Smooth muscle cell (in vitro differentiated cells): ENCODE data around the gene EEFSEC. TPM values are rescaled to one million over a fixed set of nuclear protein-coding genes. Genes with fewer than 3 reads are reported as not detected.

Experiments used
- DNase-seq: peaks from one replicate; lab custom pipeline; 2025; ENCODE audit not compliant: unreplicated experiment; lab: John Stamatoyannopoulos, UW
- H2AFZ ChIP-seq: fragments of 200-600 bp; sonication (generic); 2 replicates; pipeline ENCODE4 v1.6.0; 2016; ENCODE audit warnings: antibody characterized with exemption, low read depth, mild to moderate bottlenecking
- H3F3A ChIP-seq: fragments of 200-600 bp; sonication (generic); 2 replicates; pipeline ENCODE4 v1.6.0; 2017; ENCODE audit warnings: antibody characterized with exemption, low read depth
- H3K27ac ChIP-seq: fragments of 200-600 bp; sonication (generic); 2 replicates; pipeline ENCODE4 v1.5.1; 2016; ENCODE audit warnings: low read depth, mild to moderate bottlenecking
- H3K27me3 ChIP-seq: fragments of 200-600 bp; sonication (generic); 2 replicates; pipeline ENCODE4 v1.6.1; 2016; ENCODE audit warnings: low read depth, mild to moderate bottlenecking
- H3K36me3 ChIP-seq: fragments of 200-600 bp; sonication (generic); 2 replicates; pipeline ENCODE4 v1.5.1; 2016; ENCODE audit warnings: low read depth
- H3K4me1 ChIP-seq: fragments of 200-600 bp; sonication (generic); 2 replicates; pipeline ENCODE4 v1.5.1; 2016; ENCODE audit warnings: low read depth
- H3K4me2 ChIP-seq: fragments of 200-600 bp; sonication (generic); 2 replicates; pipeline ENCODE4 v1.6.0; 2016; ENCODE audit warnings: mild to moderate bottlenecking
- H3K4me3 ChIP-seq: fragments of 200-600 bp; sonication (generic); 2 replicates; pipeline ENCODE4 v1.5.1; 2016; ENCODE audit warnings: mild to moderate bottlenecking
- H3K79me2 ChIP-seq: fragments of 200-600 bp; sonication (generic); 2 replicates; pipeline ENCODE4 v1.6.0; 2016; ENCODE audit warnings: low read depth, mild to moderate bottlenecking
- H3K9ac ChIP-seq: fragments of 200-600 bp; sonication (generic); 2 replicates; pipeline ENCODE4 v1.6.0; 2016; ENCODE audit warnings: low read depth
- H3K9me3 ChIP-seq: fragments of 200-600 bp; sonication (generic); replicated peaks from 2 replicates; pipeline ENCODE4 v1.5.1; 2016; ENCODE audit warnings: low read depth
- H4K20me1 ChIP-seq: fragments of 200-600 bp; sonication (generic); 2 replicates; pipeline ENCODE4 v1.6.0; 2016; ENCODE audit warnings: low read depth
- CTCF ChIP-seq: fragments of 200-600 bp; sonication (generic); IDR thresholded peaks from 2 replicates; pipeline ENCODE4 v1.5.1; 2017; ENCODE audit warnings: borderline replicate concordance, mild to moderate bottlenecking, antibody characterized with exemption; ENCODE audit not compliant: insufficient read depth, poor library complexity, severe bottlenecking
- WGBS: methylation state at CpG from one replicate; pipeline ENCODE4 v1.1.7; 2016; ENCODE audit warnings: low lambda C conversion rate; 5-methylcytosine and 5-hydroxymethylcytosine counted together
- polyA plus RNA-seq: library from polyadenylated mRNA; unstranded; fragments of >200 nt; fragmentation: Nextera tagmentation; extraction: Ambion mirVana; gene quantifications from 2 replicates; pipeline ENCODE4 v1.2.1, GENCODE V29; 2016
- total RNA-seq: library from RNA; depleted of rRNA; stranded (reverse); fragments of >200 nt; gene quantifications from 2 replicates; pipeline ENCODE4 v1.2.3, GENCODE V29; 2014

The EEFSEC gene
- total and polyA plus RNA-seq, 2 experiments from 2014 or later = 12.4 to 17.1 TPM

- Histone ChIP-seq H3K36me3 (no peaks in the 10 kb centered on the region), H3K4me2 (no peak overlapping the region), H3K27me3 (no peaks in the 10 kb centered on the region), H3K79me2 (no peaks in the 10 kb centered on the region), H3K4me3 (no peak overlapping the region), H3K27ac (no peak overlapping the region), H2AFZ (no peak overlapping the region), H3K4me1 (no peaks in the 10 kb centered on the region), H4K20me1 (no peaks in the 10 kb centered on the region), H3F3A (no peaks in the 10 kb centered on the region), H3K9ac (no peak overlapping the region), H3K9me3 (no peaks in the 10 kb centered on the region)
- no peak for TF ChIP-seq CTCF
- no peak for DNase-seq
- 92% methylated on average over 1 of the region's 1 CpG for WGBS
Measured at GRCh38 chr3:128266453-128266852, 113.2 kb downstream of the EEFSEC start.

GRCh38 chr3:128267541-128267940 lies 114.3 kb downstream of the EEFSEC start:
- WGBS = 90% methylated on average over 4 of the region's 4 CpGs
- DNase-seq = no peak
- Histone ChIP-seq H2AFZ (no peak overlapping the region), H3K9me3 (no peaks in the 10 kb centered on the region), H3K79me2 (no peaks in the 10 kb centered on the region), H3K4me2 (no peak overlapping the region), H3K36me3 (no peaks in the 10 kb centered on the region), H4K20me1 (no peaks in the 10 kb centered on the region), H3K4me3 (no peak overlapping the region), H3K27ac (no peak overlapping the region), H3F3A (no peaks in the 10 kb centered on the region), H3K27me3 (no peaks in the 10 kb centered on the region), H3K4me1 (no peaks in the 10 kb centered on the region), H3K9ac (no peak overlapping the region)
- no peak for TF ChIP-seq CTCF

- DNase-seq = no peak
- Histone ChIP-seq H3K36me3 (no peaks in the 10 kb centered on the region), H2AFZ (no peak overlapping the region), H3K9ac (no peak overlapping the region), H3K27ac (no peak overlapping the region), H3K4me1 (no peaks in the 10 kb centered on the region), H3K79me2 (no peaks in the 10 kb centered on the region), H3K4me3 (no peak overlapping the region), H3K27me3 (no peaks in the 10 kb centered on the region), H3K9me3 (no peaks in the 10 kb centered on the region), H4K20me1 (no peaks in the 10 kb centered on the region), H3F3A (no peaks in the 10 kb centered on the region), H3K4me2 (no peak overlapping the region)
- WGBS = 93% methylated on average over 11 of the region's 11 CpGs
- TF ChIP-seq CTCF = no peak
Measured at GRCh38 chr3:128269006-128269775, 115.9 kb downstream of the EEFSEC start.

GRCh38 chr3:128269796-128270195 lies 116.5 kb downstream of the EEFSEC start:
- no peak for TF ChIP-seq CTCF

More at GRCh38 chr3:128269796-128270195, 116.5 kb downstream of the EEFSEC start:
- no peak for DNase-seq
- Histone ChIP-seq H3K4me1 (no peaks in the 10 kb centered on the region), H3K27me3 (no peaks in the 10 kb centered on the region), H3K9me3 (no peaks in the 10 kb centered on the region), H3K27ac (no peak overlapping the region), H3K9ac (no peak overlapping the region), H3K36me3 (no peaks in the 10 kb centered on the region), H3K4me3 (no peak overlapping the region), H2AFZ (no peak overlapping the region), H3K79me2 (no peaks in the 10 kb centered on the region), H4K20me1 (no peaks in the 10 kb centered on the region), H3F3A (no peaks in the 10 kb centered on the region), H3K4me2 (no peak overlapping the region)
- WGBS = 72% methylated on average over 3 of the region's 3 CpGs
